GM06990 (cell line): ENCODE results near the gene NAA40.

Experiments used
- DNase-seq: peaks from one replicate; pipeline ENCODE4 v3.0.0-alpha.2; 2011; ENCODE audit not compliant: insufficient read length; ENCODE audit errors: extremely low read depth
- H3K27me3 ChIP-seq: replicated peaks from 2 replicates; pipeline ENCODE4 v1.6.0; 2011; ENCODE audit warnings: low read length; ENCODE audit not compliant: control insufficient read depth, insufficient read depth
- H3K36me3 ChIP-seq: 2 replicates; pipeline ENCODE4 v1.5.1; 2011; ENCODE audit warnings: low read length; ENCODE audit not compliant: control insufficient read depth, insufficient read depth
- H3K4me3 ChIP-seq: replicated peaks from 2 replicates; pipeline ENCODE4 v1.5.1; 2011; ENCODE audit warnings: low read depth, mild to moderate bottlenecking, control low read depth, low read length
- TF ChIP-seq, protein P1 (sequence below): IDR thresholded peaks from 2 replicates; pipeline ENCODE4 v1.5.1; 2011; ENCODE audit warnings: low read length, control low read depth, mild to moderate bottlenecking, inconsistent platforms; ENCODE audit not compliant: insufficient read depth, poor library complexity, severe bottlenecking

The NAA40 gene

DNA sequence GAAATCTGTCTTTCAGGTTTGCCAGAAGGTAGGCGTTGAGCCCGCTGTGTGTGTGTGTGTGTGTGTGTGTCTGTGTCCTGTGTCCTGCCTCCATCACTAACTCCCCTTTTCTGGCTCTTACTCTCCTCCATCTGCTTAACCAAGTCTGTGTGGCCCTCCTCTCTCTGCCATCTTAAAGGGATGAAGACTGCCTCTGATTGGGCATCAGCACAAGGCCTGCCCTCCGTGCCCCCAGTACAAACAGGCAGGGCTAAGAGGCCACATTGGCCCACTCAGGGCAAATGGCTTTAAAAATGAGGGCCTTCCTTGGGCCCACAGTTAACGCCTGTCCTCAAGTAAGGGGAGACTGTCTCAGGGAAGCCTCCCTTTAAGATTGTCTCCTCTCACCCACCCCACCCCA is 32.7 kb upstream of the NAA40 start:
- no peak overlapping the region for H3K4me3 ChIP-seq
- TF ChIP-seq, protein P1, sequence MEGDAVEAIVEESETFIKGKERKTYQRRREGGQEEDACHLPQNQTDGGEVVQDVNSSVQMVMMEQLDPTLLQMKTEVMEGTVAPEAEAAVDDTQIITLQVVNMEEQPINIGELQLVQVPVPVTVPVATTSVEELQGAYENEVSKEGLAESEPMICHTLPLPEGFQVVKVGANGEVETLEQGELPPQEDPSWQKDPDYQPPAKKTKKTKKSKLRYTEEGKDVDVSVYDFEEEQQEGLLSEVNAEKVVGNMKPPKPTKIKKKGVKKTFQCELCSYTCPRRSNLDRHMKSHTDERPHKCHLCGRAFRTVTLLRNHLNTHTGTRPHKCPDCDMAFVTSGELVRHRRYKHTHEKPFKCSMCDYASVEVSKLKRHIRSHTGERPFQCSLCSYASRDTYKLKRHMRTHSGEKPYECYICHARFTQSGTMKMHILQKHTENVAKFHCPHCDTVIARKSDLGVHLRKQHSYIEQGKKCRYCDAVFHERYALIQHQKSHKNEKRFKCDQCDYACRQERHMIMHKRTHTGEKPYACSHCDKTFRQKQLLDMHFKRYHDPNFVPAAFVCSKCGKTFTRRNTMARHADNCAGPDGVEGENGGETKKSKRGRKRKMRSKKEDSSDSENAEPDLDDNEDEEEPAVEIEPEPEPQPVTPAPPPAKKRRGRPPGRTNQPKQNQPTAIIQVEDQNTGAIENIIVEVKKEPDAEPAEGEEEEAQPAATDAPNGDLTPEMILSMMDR, result no peak
- peaks cover 44% of the 10 kb centered on the region for H3K36me3 ChIP-seq

DNA sequence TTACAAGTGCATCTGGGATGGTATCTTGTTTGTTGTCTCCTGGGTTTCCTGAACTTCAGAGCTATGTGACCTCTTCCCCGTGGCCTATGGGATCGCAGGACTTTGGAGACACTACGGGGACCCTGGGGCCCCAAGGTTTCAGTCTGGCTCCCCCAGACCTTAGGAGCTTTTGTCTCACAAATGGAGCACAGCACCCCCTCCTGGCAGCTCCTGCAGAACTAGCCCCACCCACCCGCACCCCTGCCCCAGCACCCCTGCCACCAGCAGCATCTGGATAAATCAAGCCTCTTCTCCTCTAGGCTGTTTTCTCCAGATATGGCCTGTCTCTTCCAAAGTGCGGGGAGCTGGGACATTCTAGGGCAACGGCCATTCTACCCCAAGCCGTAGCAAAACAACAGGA is 32.2 kb upstream of the NAA40 start:
- TF ChIP-seq, protein P1, result peak; percentile 43
- no peaks in the 10 kb centered on the region for H3K27me3 ChIP-seq
- peaks cover 43% of the 10 kb centered on the region for H3K36me3 ChIP-seq
- no peak overlapping the region for H3K4me3 ChIP-seq
- no peak for DNase-seq

More for the DNA sequence above, 32.7 kb upstream of the NAA40 start:
- no peaks in the 10 kb centered on the region for H3K27me3 ChIP-seq
- DNase-seq, result no peak

DNA sequence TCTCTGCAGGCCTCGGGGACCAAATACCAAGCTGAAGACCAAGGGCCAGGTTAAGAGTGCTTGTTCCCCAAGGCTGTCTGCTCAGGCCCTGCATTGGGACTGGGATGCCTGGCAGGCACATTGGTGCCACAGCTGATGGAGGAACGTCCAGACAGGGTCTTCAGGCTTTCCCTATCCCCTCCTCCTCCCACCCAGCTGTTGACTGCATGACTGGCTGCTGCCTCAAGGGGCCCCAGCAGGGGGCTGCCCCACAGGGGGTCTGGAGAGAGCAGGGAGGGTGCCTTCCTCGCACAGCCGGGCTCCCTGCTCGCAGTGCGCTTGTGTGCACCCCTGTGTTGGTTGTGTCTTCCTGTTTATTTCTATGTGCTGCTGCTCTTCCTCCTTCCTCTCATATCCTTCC is 31.7 kb upstream of the NAA40 start:
- DNase-seq, result no peak
- TF ChIP-seq, protein P1, result no peak
- H3K4me3 ChIP-seq, result no peak overlapping the region
- H3K27me3 ChIP-seq, result no peaks in the 10 kb centered on the region
- H3K36me3 ChIP-seq, result peaks cover 39% of the 10 kb centered on the region

DNA sequence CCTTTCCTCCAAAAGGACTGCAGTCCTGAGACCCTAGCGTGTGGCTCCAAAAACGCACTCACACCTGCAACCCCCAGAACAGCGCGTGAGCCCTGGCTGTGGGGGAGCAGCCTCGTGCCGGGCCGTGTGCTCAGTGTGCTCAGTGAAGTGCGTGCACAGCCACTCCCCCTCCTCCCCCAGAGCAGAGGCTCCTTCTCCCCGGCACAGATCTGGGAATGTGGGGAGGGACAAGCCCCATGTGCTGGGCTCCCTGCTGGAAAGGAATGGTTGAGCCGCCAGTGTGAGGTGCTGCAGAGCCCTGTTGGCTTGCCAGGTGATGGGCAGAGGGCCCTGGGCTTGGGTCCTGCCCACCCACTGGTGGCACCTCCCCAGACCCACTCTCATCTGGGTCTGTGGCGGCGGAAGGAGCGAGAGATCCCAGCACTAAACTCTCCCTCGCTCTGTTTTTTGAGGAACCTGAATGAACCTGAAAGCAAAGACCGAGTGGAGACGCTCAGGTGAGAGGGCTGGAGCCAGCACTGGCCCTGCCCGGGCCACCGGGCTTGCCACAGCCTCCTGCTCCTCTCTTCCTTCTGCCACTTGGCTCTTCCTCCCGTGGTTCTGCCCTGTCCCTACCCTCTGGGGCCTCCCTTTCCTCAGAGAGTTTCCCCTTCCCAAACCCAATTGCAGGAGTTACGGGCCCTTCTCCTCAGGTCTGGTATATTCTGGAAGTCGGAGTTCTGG is 30.8 kb upstream of the NAA40 start:
- no peak for DNase-seq

DNA sequence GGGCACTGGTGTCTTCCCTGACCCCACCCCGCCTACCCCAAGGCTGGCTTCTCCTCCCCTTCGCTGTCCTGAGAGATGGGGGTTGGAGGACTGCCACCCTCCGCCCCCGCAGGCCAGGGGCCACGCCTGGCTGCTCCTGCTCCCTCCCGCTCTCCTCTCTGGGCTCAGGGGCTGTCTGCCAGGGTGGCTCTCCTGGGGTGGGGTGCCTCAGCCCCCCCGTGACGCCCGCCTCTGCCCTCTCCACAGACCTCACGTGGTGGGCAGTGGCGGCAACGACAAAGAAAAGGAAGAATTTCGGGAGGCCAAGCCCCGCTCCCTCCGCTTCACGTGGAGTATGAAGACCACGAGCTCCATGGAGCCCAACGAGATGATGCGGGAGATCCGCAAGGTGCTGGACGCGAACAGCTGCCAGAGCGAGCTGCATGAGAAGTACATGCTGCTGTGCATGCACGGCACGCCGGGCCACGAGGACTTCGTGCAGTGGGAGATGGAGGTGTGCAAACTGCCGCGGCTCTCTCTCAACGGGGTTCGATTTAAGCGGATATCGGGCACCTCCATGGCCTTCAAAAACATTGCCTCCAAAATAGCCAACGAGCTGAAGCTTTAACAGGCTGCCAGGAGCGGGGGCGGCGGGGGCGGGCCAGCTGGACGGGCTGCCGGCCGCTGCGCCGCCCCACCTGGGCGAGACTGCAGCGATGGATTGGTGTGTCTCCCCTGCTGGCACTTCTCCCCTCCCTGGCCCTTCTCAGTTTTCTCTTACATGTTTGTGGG is 30.0 kb upstream of the NAA40 start:
- no peak overlapping the region for H3K4me3 ChIP-seq
- no peak for DNase-seq
- H3K36me3 ChIP-seq, result peaks cover 26% of the 10 kb centered on the region
- TF ChIP-seq, protein P1, result no peak
- H3K27me3 ChIP-seq, result no peaks in the 10 kb centered on the region

More for the DNA sequence above, 30.8 kb upstream of the NAA40 start:
- Histone ChIP-seq H3K27me3 (no peaks in the 10 kb centered on the region), H3K36me3 (peaks cover 34% of the 10 kb centered on the region), H3K4me3 (no peak overlapping the region)
- TF ChIP-seq, protein P1, result no peak
